ENCODE results near the gene POU6F2. TPM values are rescaled to one million over a fixed set of nuclear protein-coding genes. Genes with fewer than 3 reads are reported as not detected.

The POU6F2 gene
- total RNA-seq, 1 donor from 2014 or later: 1.1 TPM

GRCh38 chr7:39088730-39089593, 111.3 kb downstream of the POU6F2 start:
- Mint-ChIP-seq H3K27me3 (ENCODE audit: unreplicated experiment) (no peaks in the 10 kb centered on the region), H3K4me3 (ENCODE audit: unreplicated experiment) (no peak overlapping the region), H3K4me1 (ENCODE audit: unreplicated experiment) (peaks cover 9% of the 10 kb centered on the region), H3K27ac (ENCODE audit: unreplicated experiment) (no peak overlapping the region), H3K36me3 (ENCODE audit: low read depth, unreplicated experiment) (no peaks in the 10 kb centered on the region), H3K9me3 (ENCODE audit: unreplicated experiment) (no peaks in the 10 kb centered on the region)
- DNase-seq (ENCODE audit: low spot score): no peak
- TF ChIP-seq CTCF (IDR thresholded peaks at IDR 0.05; ENCODE audit: unreplicated experiment): no peak

- H3K9me3 Mint-ChIP-seq (ENCODE audit: unreplicated experiment): no peaks in the 10 kb centered on the region
- no peaks in the 10 kb centered on the region for H3K27me3 Mint-ChIP-seq (ENCODE audit: unreplicated experiment)
- H3K4me3 Mint-ChIP-seq (ENCODE audit: unreplicated experiment): no peak overlapping the region
- TF ChIP-seq CTCF (IDR thresholded peaks at IDR 0.05; ENCODE audit: unreplicated experiment): no peak
- no peak for DNase-seq (ENCODE audit: low spot score)
- peaks cover under 1% of the 10 kb centered on the region for H3K4me1 Mint-ChIP-seq (ENCODE audit: unreplicated experiment)
- no peak overlapping the region for H3K27ac Mint-ChIP-seq (ENCODE audit: unreplicated experiment)
- H3K36me3 Mint-ChIP-seq (ENCODE audit: low read depth, unreplicated experiment): no peaks in the 10 kb centered on the region
Observed at GRCh38 chr7:39091145-39091544, 113.4 kb downstream of the POU6F2 start.

GRCh38 chr7:39091774-39092173, 114.1 kb downstream of the POU6F2 start:
- no peaks in the 10 kb centered on the region for H3K9me3 Mint-ChIP-seq (ENCODE audit: unreplicated experiment)
- H3K36me3 Mint-ChIP-seq (ENCODE audit: low read depth, unreplicated experiment): no peaks in the 10 kb centered on the region
- no peak for DNase-seq (ENCODE audit: low spot score)
- TF ChIP-seq CTCF (IDR thresholded peaks at IDR 0.05; ENCODE audit: unreplicated experiment): no peak
- H3K27me3 Mint-ChIP-seq (ENCODE audit: unreplicated experiment): no peaks in the 10 kb centered on the region
- no peaks in the 10 kb centered on the region for H3K4me1 Mint-ChIP-seq (ENCODE audit: unreplicated experiment)
- no peak overlapping the region for H3K27ac Mint-ChIP-seq (ENCODE audit: unreplicated experiment)
- no peak overlapping the region for H3K4me3 Mint-ChIP-seq (ENCODE audit: unreplicated experiment)

GRCh38 chr7:39094731-39095130, 117.0 kb downstream of the POU6F2 start:
- no peak for TF ChIP-seq CTCF (IDR thresholded peaks at IDR 0.05; ENCODE audit: unreplicated experiment)
- no peaks in the 10 kb centered on the region for H3K4me1 Mint-ChIP-seq (ENCODE audit: unreplicated experiment)
- DNase-seq (ENCODE audit: low spot score): no peak
- no peaks in the 10 kb centered on the region for H3K9me3 Mint-ChIP-seq (ENCODE audit: unreplicated experiment)
- H3K27me3 Mint-ChIP-seq (ENCODE audit: unreplicated experiment): no peaks in the 10 kb centered on the region
- H3K27ac Mint-ChIP-seq (ENCODE audit: unreplicated experiment): no peak overlapping the region
- H3K36me3 Mint-ChIP-seq (ENCODE audit: low read depth, unreplicated experiment): no peaks in the 10 kb centered on the region
- H3K4me3 Mint-ChIP-seq (ENCODE audit: unreplicated experiment): no peak overlapping the region

- Mint-ChIP-seq H3K27me3 (ENCODE audit: unreplicated experiment) (no peaks in the 10 kb centered on the region), H3K27ac (ENCODE audit: unreplicated experiment) (no peak overlapping the region), H3K4me3 (ENCODE audit: unreplicated experiment) (no peak overlapping the region), H3K4me1 (ENCODE audit: unreplicated experiment) (no peaks in the 10 kb centered on the region), H3K36me3 (ENCODE audit: low read depth, unreplicated experiment) (no peaks in the 10 kb centered on the region), H3K9me3 (ENCODE audit: unreplicated experiment) (no peaks in the 10 kb centered on the region)
- no peak for DNase-seq (ENCODE audit: low spot score)
- no peak for TF ChIP-seq CTCF (IDR thresholded peaks at IDR 0.05; ENCODE audit: unreplicated experiment)
Observed at GRCh38 chr7:39095875-39096619, 118.3 kb downstream of the POU6F2 start.
